Esophagus (tissue), 2 donors: ENCODE data around the gene CCDC88A. TPM values are rescaled to one million over a fixed set of nuclear protein-coding genes. Genes with fewer than 3 reads are reported as not detected.
"Not testable (repeated sequence)": the region's sequence is repeated elsewhere in the genome, so short reads cannot be mapped to it uniquely, and the experiment has no call there.

ENCODE experiments used
- H3K27ac ChIP-seq, 2 donors: one replicate each; pipeline ENCODE4 v1.5.1; 2013; ENCODE audit warnings: low read depth in 2 of 2, mild to moderate bottlenecking in 2 of 2, inconsistent platforms in 1 of 2, low read length in 1 of 2, moderate library complexity in 1 of 2
- H3K27me3 ChIP-seq, 2 donors: one replicate each; pipeline ENCODE4 v1.6.1; 2013; ENCODE audit warnings: low read length in 2 of 2, control low read depth in 1 of 2, mild to moderate bottlenecking in 1 of 2; ENCODE audit not compliant: insufficient read depth in 2 of 2, control insufficient read depth in 1 of 2
- H3K36me3 ChIP-seq, 2 donors: one replicate each; pipeline ENCODE4 v1.6.1; 2013; ENCODE audit warnings: low read length in 1 of 2; ENCODE audit not compliant: control insufficient read depth in 2 of 2, insufficient read depth in 2 of 2
- H3K4me1 ChIP-seq, 2 donors: one replicate each; pipeline ENCODE4 v1.6.1; 2013; ENCODE audit warnings: low read length in 1 of 2; ENCODE audit not compliant: control insufficient read depth in 2 of 2, insufficient read depth in 2 of 2
- H3K4me3 ChIP-seq, 2 donors: one replicate each; pipeline ENCODE4 v1.5.1; 2013; ENCODE audit warnings: low read length in 2 of 2, mild to moderate bottlenecking in 2 of 2, low read depth in 1 of 2, moderate library complexity in 1 of 2
- H3K9me3 ChIP-seq, 2 donors: one replicate each; pipeline ENCODE4 v1.6.1; 2013; ENCODE audit warnings: mild to moderate bottlenecking in 2 of 2, low read depth in 1 of 2, low read length in 1 of 2, moderate library complexity in 1 of 2; ENCODE audit not compliant: control insufficient read depth in 2 of 2, insufficient read depth in 1 of 2
- WGBS, 2 donors: extraction: QIAGEN DNeasy Blood & Tissue Kit; methylation state at CpG; one replicate each; pipeline ENCODE4 v1.1.7; 2013; 5-methylcytosine and 5-hydroxymethylcytosine counted together
- polyA plus RNA-seq, 2 donors: library from polyadenylated mRNA; stranded (reverse); fragments of 200-250 nt; gene quantifications; one replicate each; pipeline ENCODE4 v1.2.3, GENCODE V29; 2013
- donor health status: healthy with polysubstance abuse.
- donor health status: Bipolar disorder and iron deficiency.

CCDC88A gene
- polyA plus RNA-seq, 2 donors: 3.3 to 7.0 TPM

GRCh38 chr2:55442045-55442760 is 22.5 kb upstream of the CCDC88A start:
- H3K27me3 ChIP-seq, H3K27ac ChIP-seq, H3K4me1 ChIP-seq, H3K4me3 ChIP-seq, H3K36me3 ChIP-seq, H3K9me3 ChIP-seq: not testable (repeated sequence)
- WGBS, 2 donors: 82 to 87% methylated on average over 26 to 29 of the region's 29 CpGs

GRCh38 chr2:55441280-55441892 is 21.7 kb upstream of the CCDC88A start:
- Histone ChIP-seq H3K4me1 (no peaks in the 10 kb centered on the region), H3K4me3 (no peak overlapping the region), H3K9me3 (no peaks in the 10 kb centered on the region), H3K27me3 (no peaks in the 10 kb centered on the region), H3K27ac (no peak overlapping the region), H3K36me3 (no peaks in the 10 kb centered on the region)
- WGBS, 2 donors: 69 to 80% methylated on average over 4 of the region's 4 CpGs

- Histone ChIP-seq H3K27me3 (no peaks in the 10 kb centered on the region), H3K36me3 (no peaks in the 10 kb centered on the region), H3K27ac (no peak overlapping the region), H3K4me1 (no peaks in the 10 kb centered on the region), H3K9me3 (no peaks in the 10 kb centered on the region), H3K4me3 (no peak overlapping the region)
- 95 to 96% methylated on average over 1 of the region's 1 CpG for WGBS, 2 donors
Observed at GRCh38 chr2:55439101-55439397, 19.4 kb upstream of the CCDC88A start.

- WGBS, 2 donors: 80 to 91% methylated on average over 8 of the region's 8 CpGs
- no peak overlapping the region for H3K27ac ChIP-seq
Observed at GRCh38 chr2:55438391-55439100, 18.9 kb upstream of the CCDC88A start.

GRCh38 chr2:55437515-55438390 is 18.1 kb upstream of the CCDC88A start:
- no peaks in the 10 kb centered on the region for H3K27me3 ChIP-seq
- no peaks in the 10 kb centered on the region for H3K9me3 ChIP-seq
- WGBS, 2 donors: 92 to 93% methylated on average over 9 of the region's 9 CpGs
- no peak overlapping the region for H3K4me3 ChIP-seq
- no peaks in the 10 kb centered on the region for H3K4me1 ChIP-seq
- H3K36me3 ChIP-seq: no peaks in the 10 kb centered on the region
- no peak overlapping the region for H3K27ac ChIP-seq

More at GRCh38 chr2:55438391-55439100, 18.9 kb upstream of the CCDC88A start:
- H3K36me3 ChIP-seq: no peaks in the 10 kb centered on the region
- H3K4me3 ChIP-seq: no peak overlapping the region
- H3K9me3 ChIP-seq: no peaks in the 10 kb centered on the region
- no peaks in the 10 kb centered on the region for H3K27me3 ChIP-seq
- H3K4me1 ChIP-seq: no peaks in the 10 kb centered on the region

- Histone ChIP-seq H3K4me3 (no peak overlapping the region), H3K36me3 (no peaks in the 10 kb centered on the region), H3K27me3 (no peaks in the 10 kb centered on the region), H3K9me3 (no peaks in the 10 kb centered on the region), H3K27ac (no peak overlapping the region), H3K4me1 (no peaks in the 10 kb centered on the region)
- WGBS, 2 donors: 40 to 43% methylated on average over 3 of the region's 3 CpGs
Observed at GRCh38 chr2:55431982-55432627, 12.4 kb upstream of the CCDC88A start.

GRCh38 chr2:55430211-55430975 is 10.7 kb upstream of the CCDC88A start:
- WGBS, 2 donors: 66 to 71% methylated on average over 3 of the region's 3 CpGs
- Histone ChIP-seq H3K4me1 (no peaks in the 10 kb centered on the region), H3K27ac (no peak overlapping the region), H3K4me3 (no peak overlapping the region), H3K36me3 (no peaks in the 10 kb centered on the region), H3K27me3 (no peaks in the 10 kb centered on the region), H3K9me3 (no peaks in the 10 kb centered on the region)

GRCh38 chr2:55428258-55428657 is 8.6 kb upstream of the CCDC88A start:
- no peak overlapping the region for H3K4me3 ChIP-seq
- H3K27ac ChIP-seq: no peak overlapping the region
- H3K27me3 ChIP-seq: no peaks in the 10 kb centered on the region
- H3K4me1 ChIP-seq: no peaks in the 10 kb centered on the region
- 86 to 87% methylated on average over 3 of the region's 3 CpGs for WGBS, 2 donors
- no peaks in the 10 kb centered on the region for H3K36me3 ChIP-seq
- H3K9me3 ChIP-seq: no peaks in the 10 kb centered on the region
